Neural cell (in vitro differentiated cells): ENCODE measurements around the gene RGS14. TPM values are rescaled to one million over a fixed set of nuclear protein-coding genes. Genes with fewer than 3 reads are reported as not detected.

Experiments used
- H2AFZ ChIP-seq: fragments of 200-600, 300-800 bp; sonication (generic), shearing (Covaris generic); 2 replicates; pipeline ENCODE4 v1.6.0; 2014; ENCODE audit warnings: low read depth, mild to moderate bottlenecking, antibody characterized with exemption, low read length, moderate library complexity
- H3F3A ChIP-seq: fragments of 200-600 bp; shearing (Covaris generic); 2 replicates; pipeline ENCODE4 v1.6.1; 2016; ENCODE audit warnings: mild to moderate bottlenecking, moderate library complexity, mixed read lengths, antibody characterized with exemption, low read length; ENCODE audit not compliant: insufficient read depth, poor library complexity, severe bottlenecking
- H3K27ac ChIP-seq: fragments of 200-600, 300-800 bp; sonication (generic), shearing (Covaris generic); 2 replicates; pipeline ENCODE4 v1.5.1; 2014; ENCODE audit warnings: mild to moderate bottlenecking, low read length, moderate library complexity
- H3K27me3 ChIP-seq: fragments of 300-800, 200-600 bp; sonication (generic), shearing (Covaris generic); 2 replicates; pipeline ENCODE4 v1.6.0; 2014; ENCODE audit warnings: mild to moderate bottlenecking, low read depth, low read length, moderate library complexity; ENCODE audit not compliant: insufficient read depth
- H3K36me3 ChIP-seq: fragments of 300-800, 200-600 bp; sonication (generic), shearing (Covaris generic); 2 replicates; pipeline ENCODE4 v1.5.1; 2014; ENCODE audit warnings: mild to moderate bottlenecking, antibody characterized with exemption, low read length, moderate library complexity; ENCODE audit not compliant: insufficient read depth
- H3K4me2 ChIP-seq: fragments of 300-800, 200-600 bp; sonication (generic), shearing (Covaris generic); 2 replicates; pipeline ENCODE4 v1.6.0; 2014; ENCODE audit warnings: mild to moderate bottlenecking, low read length
- H3K4me3 ChIP-seq: fragments of 300-800, 200-600 bp; sonication (generic), shearing (Covaris generic); 2 replicates; pipeline ENCODE4 v1.5.1; 2014; ENCODE audit warnings: mild to moderate bottlenecking, low read length, moderate library complexity
- H3K79me2 ChIP-seq: fragments of 200-600 bp; shearing (Covaris generic); replicated peaks from 2 replicates; pipeline ENCODE4 v1.6.0; 2014; ENCODE audit warnings: mild to moderate bottlenecking, low read length, moderate library complexity; ENCODE audit not compliant: insufficient read depth
- H3K9ac ChIP-seq: fragments of 300-800, 200-600 bp; sonication (generic), shearing (Covaris generic); 2 replicates; pipeline ENCODE4 v1.6.1; 2016; ENCODE audit warnings: mild to moderate bottlenecking, low read length, mixed read lengths
- H3K9me2 ChIP-seq: fragments of 200-600 bp; shearing (Covaris generic); 2 replicates; pipeline ENCODE4 v1.6.1; 2016; ENCODE audit warnings: mild to moderate bottlenecking, low read length, mixed read lengths; ENCODE audit not compliant: insufficient read depth
- H3K9me3 ChIP-seq: fragments of 200-600, 300-800 bp; sonication (generic), shearing (Covaris generic); 2 replicates; pipeline ENCODE4 v1.6.1; 2016; ENCODE audit warnings: mild to moderate bottlenecking, mixed run types, low read length, moderate library complexity, mixed read lengths
- H4K20me1 ChIP-seq: fragments of 200-600 bp; shearing (Covaris generic); 2 replicates; pipeline ENCODE4 v1.6.1; 2016; ENCODE audit warnings: mild to moderate bottlenecking, mixed run types; ENCODE audit not compliant: insufficient read depth
- CTCF ChIP-seq: fragments of 450-650 bp; IDR thresholded peaks from 2 replicates; pipeline ENCODE4 v1.5.1; 2014; ENCODE audit warnings: antibody characterized with exemption, mild to moderate bottlenecking, moderate library complexity; ENCODE audit not compliant: poor library complexity, severe bottlenecking
- EP300 ChIP-seq: fragments of 450-650 bp; conservative IDR thresholded peaks from 2 replicates; pipeline ENCODE4 v1.6.1; 2014; ENCODE audit warnings: antibody characterized with exemption, mild to moderate bottlenecking, moderate library complexity; ENCODE audit not compliant: poor library complexity, severe bottlenecking
- EZH2 ChIP-seq: fragments of 200-600, 300-800 bp; shearing (Covaris generic), sonication (generic); IDR thresholded peaks from 2 replicates; pipeline ENCODE4 v1.6.1; 2014; ENCODE audit warnings: antibody characterized with exemption, low read length, borderline replicate concordance, mild to moderate bottlenecking; ENCODE audit not compliant: insufficient read depth, poor library complexity, severe bottlenecking
- MXI1 ChIP-seq: fragments of 450-650 bp; conservative IDR thresholded peaks from 2 replicates; pipeline ENCODE4 v1.6.1; 2014; ENCODE audit warnings: antibody characterized with exemption, mild to moderate bottlenecking; ENCODE audit not compliant: poor library complexity, severe bottlenecking
- POLR2AphosphoS5 ChIP-seq: IDR thresholded peaks from 2 replicates; pipeline ENCODE4 v1.6.1; 2012
- RAD21 ChIP-seq: fragments of 450-650 bp; conservative IDR thresholded peaks from 2 replicates; pipeline ENCODE4 v1.6.1; 2014; ENCODE audit warnings: antibody characterized with exemption, mild to moderate bottlenecking, moderate library complexity
- REST ChIP-seq: IDR thresholded peaks from 2 replicates; pipeline ENCODE4 v1.6.1; 2012; ENCODE audit warnings: borderline replicate concordance
- SMC3 ChIP-seq: fragments of 450-650 bp; conservative IDR thresholded peaks from 2 replicates; pipeline ENCODE4 v1.6.1; 2014; ENCODE audit warnings: antibody characterized with exemption, mild to moderate bottlenecking, moderate library complexity; ENCODE audit not compliant: poor library complexity
- TAF1 ChIP-seq: IDR thresholded peaks from 2 replicates; pipeline ENCODE4 v1.6.1; 2012; ENCODE audit warnings: low read depth
- polyA plus RNA-seq: library from polyadenylated mRNA; depleted of rRNA; stranded (reverse); fragments of >200 nt; gene quantifications from 2 replicates; pipeline ENCODE4 v1.2.3, GENCODE V29; 2014

The RGS14 gene
- polyA plus RNA-seq, 1 donor from 2014 or later: 32.3 TPM

GRCh38 chr5:177364159-177364962, 6.6 kb downstream of the RGS14 start:
- TF ChIP-seq EZH2 (no peak), REST (no peak), MXI1 (no peak), POLR2AphosphoS5 (no peak), CTCF (no peak), SMC3 (no peak), RAD21 (no peak), TAF1 (no peak), EP300 (no peak)
- Histone ChIP-seq H3K9me2 (no peaks in the 10 kb centered on the region), H3K9me3 (no peaks in the 10 kb centered on the region), H3K79me2 (no peaks in the 10 kb centered on the region), H3K36me3 (no peaks in the 10 kb centered on the region), H3K4me3 (no peak overlapping the region), H2AFZ (no peak overlapping the region), H3K4me2 (no peak overlapping the region), H3K27ac (no peak overlapping the region), H3K27me3 (peaks cover 8% of the 10 kb centered on the region), H4K20me1 (no peaks in the 10 kb centered on the region), H3F3A (no peaks in the 10 kb centered on the region), H3K9ac (no peak overlapping the region)

GRCh38 chr5:177365845-177366527, 8.3 kb downstream of the RGS14 start:
- H2AFZ ChIP-seq: no peak overlapping the region
- no peak overlapping the region for H3K4me3 ChIP-seq
- TF ChIP-seq RAD21 (no peak), REST (no peak), SMC3 (no peak), EP300 (no peak), MXI1 (no peak)
- H3K9me3 ChIP-seq: no peaks in the 10 kb centered on the region
- no peaks in the 10 kb centered on the region for H3K9me2 ChIP-seq
- no peaks in the 10 kb centered on the region for H3K79me2 ChIP-seq
- H3K36me3 ChIP-seq: no peaks in the 10 kb centered on the region
- H4K20me1 ChIP-seq: no peaks in the 10 kb centered on the region
- no peaks in the 10 kb centered on the region for H3F3A ChIP-seq
- no peak overlapping the region for H3K9ac ChIP-seq
- H3K27ac ChIP-seq: no peak overlapping the region
- H3K4me2 ChIP-seq: no peak overlapping the region
- H3K27me3 ChIP-seq: peaks cover 8% of the 10 kb centered on the region
